IMR-90 (cell line): ENCODE data around the gene GABRD.

ENCODE experiments used
- BHLHE40 ChIP-seq: fragments of 150-350 bp; IDR thresholded peaks from 2 replicates; pipeline ENCODE4 v1.6.1; 2016; ENCODE audit warnings: mild to moderate bottlenecking, low read depth, low read length
- CEBPB ChIP-seq: IDR thresholded peaks from 2 replicates; pipeline ENCODE4 v1.6.1; 2012; ENCODE audit warnings: low read depth, low read length, improper control_type of control experiment
- CTCF ChIP-seq: conservative IDR thresholded peaks from 2 replicates; pipeline ENCODE4 v1.5.1; 2012; ENCODE audit warnings: mild to moderate bottlenecking, low read depth, low read length, improper control_type of control experiment
- MAFK ChIP-seq: IDR thresholded peaks from 2 replicates; pipeline ENCODE4 v1.6.1; 2012; ENCODE audit warnings: low read depth, low read length, improper control_type of control experiment
- MAZ ChIP-seq: IDR thresholded peaks from 2 replicates; pipeline ENCODE4 v1.6.1; 2012; ENCODE audit warnings: low read depth, mild to moderate bottlenecking, low read length, improper control_type of control experiment, moderate library complexity, borderline replicate concordance
- MXI1 ChIP-seq: IDR thresholded peaks from 2 replicates; pipeline ENCODE4 v1.6.1; 2012; ENCODE audit warnings: low read depth, mild to moderate bottlenecking, low read length, moderate library complexity, borderline replicate concordance
- NFE2L2 ChIP-seq: fragments of 150-350 bp; IDR thresholded peaks from 2 replicates; pipeline ENCODE4 v1.6.1; 2016; ENCODE audit warnings: low read depth, mild to moderate bottlenecking, low read length
- POLR2A ChIP-seq: IDR thresholded peaks from 2 replicates; pipeline ENCODE4 v1.6.1; 2012; ENCODE audit warnings: mild to moderate bottlenecking, low read depth, low read length
- RAD21 ChIP-seq: IDR thresholded peaks from 2 replicates; pipeline ENCODE4 v1.6.1; 2012; ENCODE audit warnings: low read length, improper control_type of control experiment
- RCOR1 ChIP-seq: IDR thresholded peaks from 2 replicates; pipeline ENCODE4 v1.6.1; 2012; ENCODE audit warnings: mild to moderate bottlenecking, low read length, improper control_type of control experiment; ENCODE audit not compliant: insufficient replicate concordance
- RFX5 ChIP-seq: IDR thresholded peaks from 2 replicates; pipeline ENCODE4 v1.8.0; 2012; ENCODE audit warnings: low read depth, mild to moderate bottlenecking, low read length, moderate library complexity
- SMC3 ChIP-seq: fragments of 150-350 bp; IDR thresholded peaks from 2 replicates; pipeline ENCODE4 v1.6.1; 2016; ENCODE audit warnings: low read depth, mild to moderate bottlenecking, antibody characterized with exemption, low read length, moderate library complexity
- TF ChIP-seq, protein P1 (sequence below): fragments of 150-350 bp; IDR thresholded peaks from 2 replicates; pipeline ENCODE4 v1.6.1; 2017; ENCODE audit warnings: mild to moderate bottlenecking, antibody characterized with exemption, low read length, low read depth

DNA sequence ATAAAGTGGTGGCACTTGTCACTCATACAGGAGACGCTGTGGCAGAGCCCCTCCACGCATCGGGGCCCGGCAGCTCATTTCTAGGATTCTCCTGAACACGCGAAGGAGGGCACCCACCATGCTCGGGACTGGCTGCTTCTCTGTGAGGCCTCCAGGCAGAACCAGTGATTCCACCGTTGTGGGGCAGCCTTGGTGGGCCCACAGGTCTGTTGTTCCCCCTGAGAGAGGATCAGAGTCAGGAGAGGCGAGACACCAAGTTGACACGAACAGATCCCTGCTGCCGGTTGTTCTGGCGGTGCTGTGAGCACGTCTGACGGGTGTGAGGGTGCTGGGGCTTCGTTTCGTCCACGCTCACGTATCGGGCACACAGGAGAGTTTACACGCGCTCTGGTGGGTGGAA lies 57.7 kb downstream of the GABRD start:
- TF ChIP-seq RCOR1 (no peak), MAZ (no peak), SMC3 (no peak), CTCF (no peak), MAFK (no peak), NFE2L2 (no peak), RFX5 (no peak), MXI1 (no peak), RAD21 (no peak), POLR2A (no peak), BHLHE40 (no peak), CEBPB (no peak)
- TF ChIP-seq, protein P1, sequence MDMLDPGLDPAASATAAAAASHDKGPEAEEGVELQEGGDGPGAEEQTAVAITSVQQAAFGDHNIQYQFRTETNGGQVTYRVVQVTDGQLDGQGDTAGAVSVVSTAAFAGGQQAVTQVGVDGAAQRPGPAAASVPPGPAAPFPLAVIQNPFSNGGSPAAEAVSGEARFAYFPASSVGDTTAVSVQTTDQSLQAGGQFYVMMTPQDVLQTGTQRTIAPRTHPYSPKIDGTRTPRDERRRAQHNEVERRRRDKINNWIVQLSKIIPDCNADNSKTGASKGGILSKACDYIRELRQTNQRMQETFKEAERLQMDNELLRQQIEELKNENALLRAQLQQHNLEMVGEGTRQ, result no peak
